Measurements from ENCODE around the gene ARID2.
A peak's percentile ranks its signal among the peaks of the same experiment; 100 is the strongest.

The ARID2 gene

DNA sequence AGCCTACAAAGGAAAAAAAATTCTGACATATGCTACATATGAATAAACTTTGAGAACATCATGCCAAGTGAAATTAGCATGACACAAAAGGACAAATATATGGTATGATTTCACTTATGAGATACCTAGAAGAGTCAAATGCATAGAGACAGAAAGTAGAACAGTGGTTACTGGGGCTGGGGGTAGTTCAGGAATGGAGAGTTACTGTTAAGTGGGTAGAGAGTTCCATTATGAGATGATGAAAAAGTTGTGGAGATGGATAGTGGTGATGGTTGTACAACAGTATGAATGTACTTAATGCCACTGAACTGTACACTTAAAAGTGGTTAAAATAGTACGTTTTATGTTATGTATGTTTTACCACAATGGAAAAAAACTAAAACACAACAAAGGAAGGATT is 168.6 kb downstream of the ARID2 start:
- peak overlapping the region in 1 of 2 donors; percentile 76 for H3K27ac Mint-ChIP-seq

DNA sequence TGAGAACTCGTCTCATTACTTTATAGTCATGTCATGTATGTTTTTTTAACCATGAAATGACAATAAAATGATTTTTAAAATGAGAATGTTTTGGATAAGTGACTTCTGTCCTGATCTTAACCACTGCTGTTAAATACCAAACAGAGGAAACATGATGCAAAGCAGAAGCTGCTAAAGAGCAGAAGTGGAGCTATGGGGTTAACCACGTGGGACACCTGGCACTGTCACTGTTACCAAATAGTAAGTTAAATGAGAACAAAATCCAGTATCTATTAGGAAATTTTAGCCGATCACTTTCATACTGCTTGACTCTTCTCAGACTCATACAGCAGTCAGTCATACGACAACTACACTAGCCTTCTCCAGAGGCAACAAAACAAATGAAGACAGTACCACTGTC is 178.4 kb downstream of the ARID2 start:
- no peak overlapping the region for H3K27ac Mint-ChIP-seq
- H3K4me1 Mint-ChIP-seq: no peaks in the 10 kb centered on the region
- no peak for ATAC-seq
- H3K9me3 Mint-ChIP-seq: no peaks in the 10 kb centered on the region
- no peak for DNase-seq
- H3K27me3 Mint-ChIP-seq: no peaks in the 10 kb centered on the region
- no peak overlapping the region for H3K4me3 Mint-ChIP-seq

More for the DNA sequence above, 168.6 kb downstream of the ARID2 start:
- ATAC-seq (peak; percentile 40), DNase-seq (no peak)
- peaks cover 0 to 8% of the 10 kb centered on the region in 2 donors for H3K9me3 Mint-ChIP-seq
- no peaks in the 10 kb centered on the region for H3K27me3 Mint-ChIP-seq
- H3K4me3 Mint-ChIP-seq: no peak overlapping the region
- no peaks in the 10 kb centered on the region for H3K4me1 Mint-ChIP-seq

DNA sequence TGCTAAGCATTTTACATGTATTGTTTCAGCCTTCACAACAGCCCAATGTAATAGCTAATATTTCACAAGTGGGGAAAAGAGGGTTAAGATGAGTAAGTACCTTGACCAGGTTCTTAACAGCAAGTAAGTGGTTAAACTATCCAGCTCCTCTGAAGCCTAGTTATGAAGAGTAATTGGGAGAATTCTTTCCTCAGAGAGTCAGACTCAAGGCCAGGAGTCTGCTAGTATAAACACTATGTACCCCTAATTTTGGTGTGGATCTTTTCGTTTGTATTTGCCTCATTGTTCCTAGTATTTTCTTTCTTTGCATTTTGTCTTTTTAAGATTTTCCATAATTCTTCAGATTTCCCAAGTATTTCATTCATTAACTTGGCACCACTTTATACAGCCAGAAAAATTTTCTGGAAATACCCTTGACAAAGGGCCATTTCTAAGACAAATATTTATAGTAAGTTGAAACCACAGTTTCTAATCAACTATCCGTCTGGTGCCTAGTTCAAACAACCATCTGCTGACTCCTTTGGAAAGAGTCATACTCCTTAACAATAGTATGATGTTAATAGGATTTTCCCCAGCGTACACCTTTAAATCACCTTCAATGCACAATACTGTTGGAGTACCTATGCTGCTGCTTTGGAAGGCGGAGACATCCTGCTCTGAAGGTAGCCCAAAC is 179.7 kb downstream of the ARID2 start:
- H3K4me3 Mint-ChIP-seq: no peak overlapping the region
- no peak overlapping the region for H3K27ac Mint-ChIP-seq
- DNase-seq (no peak), ATAC-seq (no peak)
- H3K9me3 Mint-ChIP-seq: no peaks in the 10 kb centered on the region
- H3K4me1 Mint-ChIP-seq: no peaks in the 10 kb centered on the region
- H3K27me3 Mint-ChIP-seq: no peaks in the 10 kb centered on the region

DNA sequence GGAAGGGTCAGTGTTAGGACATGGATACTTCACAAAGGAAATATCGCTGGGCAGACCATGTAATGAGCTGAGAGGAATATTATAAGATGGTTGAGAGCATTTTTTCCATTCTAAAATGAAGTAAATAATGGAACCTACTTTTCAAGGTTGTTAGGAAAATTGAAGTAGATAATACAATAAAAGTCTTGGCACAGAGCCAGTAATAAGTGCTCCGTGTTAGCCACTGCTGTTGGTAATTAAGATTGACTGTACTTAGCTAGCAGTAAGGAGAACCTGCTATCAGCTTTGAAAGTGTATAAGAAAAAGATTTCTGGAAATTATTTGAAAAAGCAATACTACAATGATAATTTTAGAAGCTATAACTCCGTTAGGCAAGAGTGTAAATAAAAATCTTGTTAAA is 183.3 kb downstream of the ARID2 start:
- DNase-seq (no peak), ATAC-seq (no peak)
- Mint-ChIP-seq H3K4me3 (no peak overlapping the region), H3K27ac (no peak overlapping the region), H3K4me1 (no peaks in the 10 kb centered on the region), H3K9me3 (no peaks in the 10 kb centered on the region), H3K27me3 (no peaks in the 10 kb centered on the region)

DNA sequence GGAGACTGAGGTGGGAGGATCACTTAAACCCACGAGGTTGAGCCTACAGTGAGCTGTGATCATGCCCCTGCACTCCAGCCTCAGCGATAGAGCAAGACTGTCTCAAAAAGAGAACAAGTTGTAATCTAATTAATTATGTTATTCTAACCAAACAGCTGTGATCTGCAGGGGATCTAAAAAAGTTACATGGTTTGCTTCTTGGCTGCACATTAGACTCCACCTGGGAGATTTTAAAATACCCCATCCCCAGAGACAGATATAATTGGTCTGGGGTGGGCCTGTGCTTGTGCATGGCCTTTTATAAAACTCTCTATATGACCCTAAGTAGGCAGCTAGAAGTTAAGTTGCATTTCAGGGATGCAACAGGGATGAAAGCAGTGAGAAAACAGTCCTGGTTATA is 184.1 kb downstream of the ARID2 start:
- Mint-ChIP-seq H3K4me3 (no peak overlapping the region), H3K4me1 (no peaks in the 10 kb centered on the region), H3K9me3 (no peaks in the 10 kb centered on the region), H3K27me3 (no peaks in the 10 kb centered on the region), H3K27ac (no peak overlapping the region)
- DNase-seq (no peak), ATAC-seq (peak; percentile 44)

DNA sequence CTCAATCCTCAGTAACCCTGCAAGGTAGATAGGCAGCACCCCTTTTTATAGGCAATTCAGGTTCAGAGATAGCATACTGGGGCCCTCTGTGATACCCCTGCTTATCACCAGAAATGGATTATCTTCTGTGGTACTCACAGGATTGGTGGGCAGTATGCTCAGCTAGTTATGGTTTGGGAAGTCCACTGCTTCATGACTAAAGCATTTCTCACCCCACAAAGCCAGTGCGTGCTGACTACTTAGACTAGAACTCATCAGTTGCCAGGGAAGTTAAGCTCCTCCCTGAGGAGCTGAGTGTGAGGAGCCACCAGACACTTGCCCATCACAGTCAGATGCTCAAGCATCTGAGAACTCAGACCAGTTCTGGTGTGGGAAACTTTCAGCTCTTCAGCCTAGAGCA is 184.6 kb downstream of the ARID2 start:
- H3K27me3 Mint-ChIP-seq: no peaks in the 10 kb centered on the region
- no peak overlapping the region for H3K27ac Mint-ChIP-seq
- no peak overlapping the region for H3K4me3 Mint-ChIP-seq
- H3K9me3 Mint-ChIP-seq: no peaks in the 10 kb centered on the region
- H3K4me1 Mint-ChIP-seq: no peaks in the 10 kb centered on the region
- DNase-seq: no peak
- peak; percentile 58 for ATAC-seq

DNA sequence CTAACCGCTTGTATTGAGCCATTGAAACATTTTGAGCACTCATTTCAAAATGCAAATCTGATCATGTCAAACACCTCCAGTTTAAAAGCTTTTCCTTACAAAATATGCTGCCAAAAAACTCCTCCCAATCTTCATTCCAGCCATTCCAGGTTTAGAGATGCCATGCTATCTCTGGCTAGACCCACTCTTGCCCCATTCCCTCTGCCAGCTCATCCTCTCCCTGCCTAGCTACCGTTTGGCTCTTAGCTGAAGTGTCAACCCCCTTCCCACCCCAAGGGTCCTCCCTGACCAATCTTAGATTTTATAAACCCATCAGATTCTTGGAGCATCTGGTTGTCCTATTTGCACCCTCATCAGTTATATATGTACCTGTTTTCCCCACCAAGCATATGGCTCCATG is 185.9 kb downstream of the ARID2 start:
- peak overlapping the region; percentile 8 to 22 for H3K27ac Mint-ChIP-seq
- no peaks in the 10 kb centered on the region for H3K4me1 Mint-ChIP-seq
- H3K27me3 Mint-ChIP-seq: no peaks in the 10 kb centered on the region
- ATAC-seq (no peak), DNase-seq (no peak)
- no peak overlapping the region for H3K4me3 Mint-ChIP-seq
- no peaks in the 10 kb centered on the region for H3K9me3 Mint-ChIP-seq

DNA sequence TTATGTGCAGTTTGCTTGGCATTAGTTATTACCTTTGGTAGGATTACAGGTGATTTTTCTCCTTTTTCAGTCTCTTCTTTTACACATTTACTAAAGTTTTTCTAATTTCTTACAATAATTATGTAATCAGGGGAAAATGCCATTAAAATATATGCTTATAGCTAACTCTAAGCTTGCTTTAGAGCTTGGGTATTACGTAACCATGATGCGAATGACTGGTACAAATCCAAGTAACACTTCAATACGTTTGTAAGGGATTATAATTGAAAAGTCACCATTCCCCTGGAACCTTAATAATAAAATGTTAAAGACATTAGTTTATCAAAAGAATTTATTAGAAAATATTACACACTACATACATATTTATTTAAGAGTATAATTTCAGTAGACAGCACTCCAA is 189.3 kb downstream of the ARID2 start:
- Mint-ChIP-seq H3K9me3 (no peaks in the 10 kb centered on the region), H3K27me3 (no peaks in the 10 kb centered on the region), H3K27ac (no peak overlapping the region), H3K4me1 (no peaks in the 10 kb centered on the region), H3K4me3 (no peak overlapping the region)
- ATAC-seq (no peak), DNase-seq (no peak)

DNA sequence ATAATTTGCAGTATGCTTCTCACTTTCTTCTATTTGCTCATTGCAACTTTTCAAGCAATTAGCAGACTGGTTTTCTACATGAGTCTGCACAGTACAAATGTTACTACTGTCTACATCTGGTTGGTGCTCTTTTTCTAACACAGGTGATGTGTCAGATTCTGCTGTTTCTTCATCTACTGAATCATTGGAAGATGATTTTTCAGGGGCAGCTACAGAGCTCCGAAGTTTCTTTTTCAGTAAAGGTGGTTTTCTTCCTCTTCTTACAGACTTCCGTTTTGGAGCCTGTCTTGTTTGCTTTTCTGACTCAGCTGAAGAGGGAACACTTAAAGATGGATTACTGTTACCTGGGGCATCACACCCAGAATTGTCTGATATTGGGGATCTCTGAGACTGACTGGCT is 198.8 kb downstream of the ARID2 start:
- DNase-seq: no peak
- H3K9me3 Mint-ChIP-seq: no peaks in the 10 kb centered on the region
- H3K4me1 Mint-ChIP-seq: no peaks in the 10 kb centered on the region
- H3K27me3 Mint-ChIP-seq: no peaks in the 10 kb centered on the region
- ATAC-seq: no peak
- H3K27ac Mint-ChIP-seq: no peak overlapping the region
- H3K4me3 Mint-ChIP-seq: no peak overlapping the region

DNA sequence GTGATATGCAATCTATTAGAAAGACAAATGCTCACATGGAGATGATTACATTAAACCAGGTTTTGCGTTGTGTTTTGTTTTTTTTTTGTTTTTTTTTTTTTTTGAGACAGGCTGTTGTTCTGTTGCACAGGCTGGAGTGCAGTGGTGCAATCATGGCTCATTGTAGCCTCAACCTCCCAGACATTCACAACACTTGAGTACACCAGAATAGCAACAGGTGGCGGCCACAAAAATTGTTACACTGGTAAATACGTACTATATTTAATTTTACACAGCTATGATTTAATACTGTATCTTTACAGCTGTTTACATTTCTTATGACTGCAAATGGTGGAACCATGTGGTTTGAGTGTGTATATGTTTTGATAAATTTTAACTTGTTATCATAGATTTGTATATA is 200.9 kb downstream of the ARID2 start:
- DNase-seq: no peak
- Mint-ChIP-seq H3K27ac (no peak overlapping the region), H3K4me1 (no peaks in the 10 kb centered on the region), H3K9me3 (no peaks in the 10 kb centered on the region), H3K4me3 (no peak overlapping the region), H3K27me3 (no peaks in the 10 kb centered on the region)
- ATAC-seq: no peak

DNA sequence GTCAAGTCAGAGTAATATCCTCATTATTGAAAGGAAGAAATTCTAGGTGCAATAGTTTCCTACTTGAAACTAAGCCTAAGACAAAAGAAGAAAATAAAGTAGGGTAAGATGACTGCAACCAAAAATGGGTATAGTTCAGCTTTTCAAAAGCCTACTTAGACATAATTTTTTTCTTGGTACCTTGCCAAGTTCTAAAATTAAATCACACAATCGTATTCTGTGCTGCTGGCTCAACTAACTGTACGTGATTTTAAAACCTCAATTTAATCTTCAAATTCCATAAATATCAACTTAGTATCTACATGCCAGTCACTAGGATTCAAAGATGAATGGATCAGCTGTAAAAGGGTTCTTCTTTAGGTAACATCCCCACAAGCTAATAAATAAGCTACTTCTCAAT is 204.0 kb downstream of the ARID2 start:
- no peak for DNase-seq
- Mint-ChIP-seq H3K4me3 (no peak overlapping the region), H3K4me1 (peaks cover 13% of the 10 kb centered on the region), H3K27me3 (no peaks in the 10 kb centered on the region), H3K9me3 (no peaks in the 10 kb centered on the region), H3K27ac (no peak overlapping the region)
- ATAC-seq: no peak

DNA sequence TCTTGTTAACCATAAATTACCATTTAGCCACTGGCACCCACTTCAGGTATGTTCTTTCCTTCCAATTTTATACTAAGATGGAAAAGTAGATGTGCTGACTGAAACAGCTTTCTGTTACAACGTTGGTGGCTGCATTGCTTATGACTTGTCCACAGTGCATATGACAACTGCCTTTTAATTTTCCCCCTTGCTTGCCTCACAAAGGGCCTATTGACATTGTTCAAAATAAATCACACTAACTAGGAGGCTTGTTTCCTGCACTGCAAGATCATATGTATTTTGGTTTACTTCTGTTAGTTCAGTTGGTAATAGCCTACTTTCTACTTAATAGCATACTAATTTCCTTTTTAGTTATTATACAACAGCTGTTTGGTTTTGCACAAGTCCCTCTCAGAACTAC is 205.4 kb downstream of the ARID2 start:
- ATAC-seq: no peak
- H3K4me1 Mint-ChIP-seq: peaks cover 13% of the 10 kb centered on the region

DNA sequence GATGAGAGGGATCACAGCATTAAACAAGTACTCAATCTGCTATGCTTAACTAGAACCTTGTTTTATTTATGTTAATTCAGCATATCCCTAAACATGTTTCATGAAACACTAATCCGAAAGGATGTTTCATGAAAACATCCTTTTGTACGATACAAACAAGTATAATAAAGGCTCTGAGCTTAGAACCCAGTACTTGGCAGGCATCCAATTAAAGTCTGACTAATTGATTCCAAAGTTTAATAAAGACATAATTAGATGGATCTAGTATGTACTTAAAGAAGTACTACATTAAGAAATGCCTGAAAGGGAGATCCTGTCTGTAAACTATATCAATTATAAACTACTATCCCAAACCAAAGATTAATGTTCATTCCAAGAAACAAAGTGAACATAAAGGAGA is 209.1 kb downstream of the ARID2 start:
- DNase-seq: no peak
- Mint-ChIP-seq H3K27me3 (no peaks in the 10 kb centered on the region), H3K4me1 (peaks cover 13% of the 10 kb centered on the region), H3K9me3 (peaks cover 4 to 7% of the 10 kb centered on the region in 2 donors), H3K4me3 (no peak overlapping the region), H3K27ac (no peak overlapping the region)
- ATAC-seq: no peak

More for the DNA sequence above, 205.4 kb downstream of the ARID2 start:
- Mint-ChIP-seq H3K27ac (no peak overlapping the region), H3K9me3 (no peaks in the 10 kb centered on the region), H3K27me3 (no peaks in the 10 kb centered on the region), H3K4me3 (no peak overlapping the region)
- DNase-seq: no peak

DNA sequence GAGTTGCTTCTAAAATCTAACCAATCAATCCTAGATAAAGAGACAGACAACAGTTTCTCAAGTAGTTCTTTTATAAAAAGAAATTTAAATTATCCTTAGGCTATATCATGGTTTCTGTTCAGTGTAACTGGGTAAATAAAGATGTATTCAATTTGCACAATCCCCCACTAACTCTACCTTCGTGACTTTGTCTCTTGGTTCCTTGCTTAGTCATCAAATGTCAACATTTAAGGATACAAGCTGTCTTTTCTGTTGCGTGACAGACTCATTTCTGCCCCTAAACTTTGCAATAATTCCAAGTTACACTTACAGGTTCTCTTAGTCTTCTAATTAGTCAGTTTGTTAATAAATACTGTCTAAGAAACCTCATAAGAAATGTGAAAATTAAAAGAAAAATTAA is 210.3 kb downstream of the ARID2 start:
- ATAC-seq (no peak), DNase-seq (no peak)
- Mint-ChIP-seq H3K27me3 (no peaks in the 10 kb centered on the region), H3K27ac (no peak overlapping the region), H3K4me3 (no peak overlapping the region), H3K4me1 (peaks cover 13% of the 10 kb centered on the region), H3K9me3 (peaks cover 4 to 7% of the 10 kb centered on the region in 2 donors)

DNA sequence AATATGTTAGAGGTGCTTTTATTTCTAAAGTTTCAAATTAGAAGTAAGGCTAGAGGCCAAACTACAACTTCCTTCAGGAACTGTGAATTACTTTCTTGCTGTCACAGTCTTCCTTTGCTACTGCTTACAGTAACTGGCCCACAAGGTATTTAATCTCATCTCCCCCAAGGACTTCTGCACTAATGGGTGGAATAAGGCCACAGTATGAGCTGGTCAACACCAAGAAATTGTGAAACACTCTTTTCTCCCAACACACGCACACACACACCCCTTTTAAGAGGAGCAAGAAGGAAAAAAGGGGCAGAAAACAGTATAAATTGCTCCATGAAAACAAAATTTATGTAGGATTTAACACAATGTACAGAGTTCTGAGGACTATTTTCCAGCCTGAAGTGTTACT is 215.3 kb downstream of the ARID2 start:
- Mint-ChIP-seq H3K27me3 (no peaks in the 10 kb centered on the region), H3K4me1 (no peaks in the 10 kb centered on the region), H3K27ac (no peak overlapping the region), H3K9me3 (peaks cover 4 to 7% of the 10 kb centered on the region in 2 donors), H3K4me3 (no peak overlapping the region)
- DNase-seq (no peak), ATAC-seq (no peak)

DNA sequence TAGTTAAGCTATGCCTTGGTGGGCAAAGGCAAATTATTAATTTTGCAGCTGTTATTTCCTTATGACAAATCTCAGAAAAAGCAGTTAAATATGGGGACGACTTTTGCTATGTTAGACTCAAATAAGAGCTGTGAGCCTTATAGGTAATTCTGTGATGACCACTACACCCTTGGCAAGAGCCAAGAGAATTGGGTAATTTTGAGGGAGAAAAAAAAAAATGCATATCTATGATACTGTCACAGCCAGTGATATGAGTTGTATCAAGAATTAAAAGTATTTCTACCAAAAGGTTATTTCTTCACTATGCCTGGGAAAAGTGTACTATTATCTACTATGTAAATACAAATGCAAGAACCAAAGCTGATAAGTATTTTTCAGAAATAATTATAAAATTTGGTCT is 216.9 kb downstream of the ARID2 start:
- H3K27ac Mint-ChIP-seq: no peak overlapping the region
- ATAC-seq (no peak), DNase-seq (no peak)
- no peaks in the 10 kb centered on the region for H3K4me1 Mint-ChIP-seq
- no peaks in the 10 kb centered on the region for H3K27me3 Mint-ChIP-seq
- no peak overlapping the region for H3K4me3 Mint-ChIP-seq
- peaks cover 4 to 7% of the 10 kb centered on the region in 2 donors for H3K9me3 Mint-ChIP-seq

DNA sequence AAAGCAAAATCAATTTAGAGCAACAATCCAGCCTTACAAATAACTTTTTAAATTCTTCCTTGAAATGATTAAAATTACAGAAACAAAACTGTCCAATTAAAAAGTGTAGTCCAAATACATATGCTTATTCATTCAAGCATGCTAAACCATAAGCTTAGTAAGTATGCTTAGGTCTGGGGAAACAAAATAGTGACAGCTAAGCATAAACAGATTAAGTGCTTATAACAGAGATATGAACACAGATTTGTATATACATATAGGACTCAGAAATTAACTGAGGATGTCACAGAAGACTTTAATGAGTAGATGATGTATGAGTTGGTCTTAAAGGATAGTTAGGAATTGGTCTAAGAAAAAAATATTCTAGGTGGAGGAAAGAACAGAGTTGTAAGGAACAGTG is 219.0 kb downstream of the ARID2 start:
- ATAC-seq: no peak
- H3K27ac Mint-ChIP-seq: no peak overlapping the region

More for the DNA sequence above, 219.0 kb downstream of the ARID2 start:
- Mint-ChIP-seq H3K9me3 (no peaks in the 10 kb centered on the region), H3K4me1 (no peaks in the 10 kb centered on the region), H3K4me3 (no peak overlapping the region), H3K27me3 (no peaks in the 10 kb centered on the region)
- DNase-seq: no peak

Measured in stimulated activated naive CD8-positive, alpha-beta T cell treated with anti-CD3 and anti-CD28 coated beads, Interleukin-15, amount 100 ng/mL, for 72 hours (primary cell).